ENCODE measurements around the gene TNFAIP8. TPM values are rescaled to one million over a fixed set of nuclear protein-coding genes. Genes with fewer than 3 reads are reported as not detected.
A peak's percentile ranks its signal among the peaks of the same experiment; 100 is the strongest.

TNFAIP8 gene
- total RNA-seq, 1 donor from 2014 or later: 214 TPM

DNA sequence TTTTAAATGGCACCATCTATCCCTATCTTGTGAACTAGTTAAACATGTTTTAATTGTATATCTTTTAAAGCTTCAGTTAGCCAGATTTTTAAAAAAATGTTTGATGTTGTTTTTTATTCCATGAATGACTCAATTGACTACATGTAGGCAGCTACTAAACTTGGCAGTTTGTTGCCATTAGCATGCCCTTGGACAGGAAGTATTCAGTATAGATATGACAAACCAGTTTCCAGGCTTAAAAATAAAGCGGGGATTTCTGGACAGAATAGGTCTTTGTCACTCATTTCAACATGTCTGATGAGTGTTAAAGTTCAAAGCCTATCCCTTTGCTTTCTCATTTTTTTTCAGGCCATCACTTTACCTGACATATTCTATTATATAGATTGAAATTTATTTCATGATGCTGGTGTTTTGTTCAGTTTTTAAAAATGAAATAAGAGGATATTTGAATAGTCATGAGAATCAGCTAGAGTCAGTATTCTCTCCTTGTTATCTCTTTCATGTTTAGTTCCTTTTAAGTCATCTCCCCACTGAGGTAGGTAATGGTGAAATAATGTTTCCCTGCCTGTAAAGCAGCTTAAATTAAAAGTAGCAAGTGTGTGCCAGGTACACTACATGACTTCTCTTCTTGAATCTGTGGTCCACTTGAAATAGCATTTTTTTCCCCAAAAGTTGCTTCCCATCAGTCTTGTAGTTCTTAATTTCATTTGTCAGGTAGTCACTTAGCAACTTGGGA is 11.9 kb downstream of the TNFAIP8 start:
- H3K27ac Mint-ChIP-seq: peak overlapping the region; percentile 95
- peaks cover 3% of the 10 kb centered on the region for H3K9me3 Mint-ChIP-seq
- DNase-seq (ENCODE audit: low spot score): no peak
- intact Hi-C loops (cut with micrococcal nuclease): loop anchor here (1.0 to 5.0 kb wide), 13 partner anchors 8 to 379 kb away; partner anchors contain the start of gene DTWD2
- peak overlapping the region; percentile 84 for H3K4me3 Mint-ChIP-seq
- peaks cover 70% of the 10 kb centered on the region for H3K36me3 Mint-ChIP-seq (ENCODE audit: low read depth)
- H3K4me1 Mint-ChIP-seq (ENCODE audit: low read depth): peaks cover 85% of the 10 kb centered on the region
- no peaks in the 10 kb centered on the region for H3K27me3 Mint-ChIP-seq (ENCODE audit: insufficient read depth)

DNA sequence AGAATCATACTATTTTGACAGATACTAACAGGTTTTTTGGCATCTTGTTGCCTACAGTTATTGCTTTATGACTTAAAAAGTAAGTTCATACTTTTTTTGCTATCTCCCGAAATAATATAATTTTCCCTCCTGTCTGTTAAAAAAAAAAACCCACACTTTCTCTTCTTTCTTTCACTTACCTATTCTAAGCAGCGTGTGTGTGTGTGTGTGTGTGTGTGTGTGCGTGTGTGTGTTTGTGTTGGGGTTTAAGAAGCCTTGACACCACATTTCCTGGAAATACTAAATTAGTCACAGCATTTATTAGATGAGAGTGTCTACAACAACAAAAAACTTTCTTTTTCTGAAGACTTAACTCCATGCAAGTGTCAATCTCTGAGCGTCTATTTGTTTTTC is 12.4 kb downstream of the TNFAIP8 start:
- Mint-ChIP-seq H3K27me3 (ENCODE audit: insufficient read depth) (no peaks in the 10 kb centered on the region), H3K9me3 (peaks cover 3% of the 10 kb centered on the region), H3K4me1 (ENCODE audit: low read depth) (peaks cover 84% of the 10 kb centered on the region), H3K4me3 (peak overlapping the region; percentile 84), H3K27ac (peak overlapping the region; percentile 95), H3K36me3 (ENCODE audit: low read depth) (peaks cover 68% of the 10 kb centered on the region)
- intact Hi-C loops (cut with micrococcal nuclease): loop anchor here (1.0 to 5.0 kb wide), 4 partner anchors 10 to 380 kb away; partner anchors contain the start of gene DTWD2
- DNase-seq (ENCODE audit: low spot score): no peak

DNA sequence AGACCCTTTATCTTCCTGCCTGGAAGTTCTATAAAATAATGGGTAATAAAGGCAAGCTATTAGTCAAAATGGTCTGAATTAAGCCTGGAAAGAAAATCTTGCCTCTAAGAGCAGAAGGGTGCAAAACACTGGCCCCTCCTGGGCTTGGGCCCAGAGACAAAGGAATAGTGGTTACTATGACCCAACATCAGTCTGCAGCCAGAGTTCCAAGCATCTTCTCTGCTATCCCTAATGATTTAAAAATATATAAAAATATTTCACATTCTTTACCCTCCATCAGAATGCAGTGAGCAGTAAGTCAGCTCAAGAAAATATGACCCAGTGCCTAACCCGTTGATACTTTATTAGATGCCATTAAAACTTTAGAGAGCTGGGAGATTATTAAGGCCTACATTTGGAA is 14.7 kb downstream of the TNFAIP8 start:
- intact Hi-C loops (cut with micrococcal nuclease): no loop called here
- Mint-ChIP-seq H3K27me3 (ENCODE audit: insufficient read depth) (no peaks in the 10 kb centered on the region), H3K4me1 (ENCODE audit: low read depth) (peaks cover 69% of the 10 kb centered on the region), H3K36me3 (ENCODE audit: low read depth) (peaks cover 61% of the 10 kb centered on the region), H3K9me3 (no peaks in the 10 kb centered on the region), H3K4me3 (no peak overlapping the region), H3K27ac (no peak overlapping the region)
- DNase-seq (ENCODE audit: low spot score): no peak

DNA sequence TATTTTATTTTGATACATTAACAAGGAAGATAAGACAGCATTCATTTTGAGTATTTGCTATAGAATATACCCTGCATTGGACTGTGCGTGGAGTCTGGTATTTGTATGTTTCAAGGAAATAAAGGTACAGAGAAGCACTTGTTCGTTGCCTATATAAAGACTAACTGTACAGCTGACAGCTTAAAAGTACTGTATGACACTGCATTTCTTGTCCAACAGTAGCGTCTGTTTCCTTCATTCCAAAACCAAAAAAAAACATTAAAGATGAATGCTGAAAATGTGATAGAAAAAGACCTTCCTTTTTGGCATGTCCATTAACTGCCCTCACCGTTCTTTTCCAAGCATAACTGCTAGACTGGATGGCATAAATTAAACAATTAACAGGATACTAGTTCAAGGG is 15.3 kb downstream of the TNFAIP8 start:
- intact Hi-C loops (cut with micrococcal nuclease): no loop called here
- DNase-seq (ENCODE audit: low spot score): no peak
- Mint-ChIP-seq H3K36me3 (ENCODE audit: low read depth) (peaks cover 55% of the 10 kb centered on the region), H3K27me3 (ENCODE audit: insufficient read depth) (no peaks in the 10 kb centered on the region), H3K4me1 (ENCODE audit: low read depth) (peaks cover 62% of the 10 kb centered on the region), H3K9me3 (no peaks in the 10 kb centered on the region), H3K4me3 (peak overlapping the region; percentile 6), H3K27ac (peak overlapping the region; percentile 59)

DNA sequence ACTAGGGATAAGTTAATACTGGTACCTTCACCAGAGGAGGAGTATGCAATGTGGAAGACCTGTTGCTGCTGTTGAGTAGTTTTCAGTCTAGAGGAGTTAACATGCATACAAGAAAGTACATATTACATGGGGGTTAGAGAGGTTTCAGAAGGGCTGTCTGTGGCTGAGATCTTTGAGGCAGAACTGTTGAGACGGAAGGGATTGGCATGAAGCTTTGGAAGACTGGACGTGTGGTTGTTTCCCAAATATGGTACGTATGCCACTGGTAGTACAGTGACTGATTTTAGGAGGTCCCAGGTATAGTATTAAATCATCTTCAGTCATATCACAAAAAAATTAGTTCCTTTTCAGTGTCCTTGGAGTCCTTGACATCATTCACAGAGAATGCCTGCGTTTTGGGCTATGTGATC is 17.6 kb downstream of the TNFAIP8 start:
- Mint-ChIP-seq H3K27ac (peak overlapping the region; percentile 47), H3K4me3 (no peak overlapping the region), H3K27me3 (ENCODE audit: insufficient read depth) (no peaks in the 10 kb centered on the region), H3K9me3 (no peaks in the 10 kb centered on the region), H3K4me1 (ENCODE audit: low read depth) (peaks cover 61% of the 10 kb centered on the region), H3K36me3 (ENCODE audit: low read depth) (peaks cover 54% of the 10 kb centered on the region)
- intact Hi-C loops (cut with micrococcal nuclease): loop anchor here (1.0 kb wide), 1 partner anchor 10 kb away; no protein-coding TSS in a partner anchor
- no peak for DNase-seq (ENCODE audit: low spot score)

DNA sequence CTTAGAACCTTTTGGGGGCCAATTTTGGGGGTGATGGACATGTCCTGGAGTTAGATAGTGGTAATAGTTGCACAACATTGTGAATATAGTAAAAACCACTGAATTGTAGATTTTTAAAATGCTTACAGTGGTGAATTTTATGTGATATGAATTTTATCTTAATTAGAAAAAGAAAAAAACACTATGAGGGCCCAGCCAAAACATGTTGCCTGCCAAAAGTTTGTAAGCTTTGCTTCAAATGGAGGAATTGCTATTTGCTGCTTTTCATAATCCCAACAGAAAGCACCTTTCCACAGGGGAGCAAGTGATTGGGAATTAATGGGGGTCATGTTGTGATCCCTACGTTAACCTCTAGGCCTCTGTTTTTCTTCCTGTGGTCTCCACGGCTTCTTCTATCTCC is 19.1 kb downstream of the TNFAIP8 start:
- no peak for DNase-seq (ENCODE audit: low spot score)
- H3K27ac Mint-ChIP-seq: no peak overlapping the region
- intact Hi-C loops (cut with micrococcal nuclease): no loop called here
- H3K9me3 Mint-ChIP-seq: no peaks in the 10 kb centered on the region
- no peaks in the 10 kb centered on the region for H3K27me3 Mint-ChIP-seq (ENCODE audit: insufficient read depth)
- peaks cover 50% of the 10 kb centered on the region for H3K36me3 Mint-ChIP-seq (ENCODE audit: low read depth)
- H3K4me1 Mint-ChIP-seq (ENCODE audit: low read depth): peaks cover 62% of the 10 kb centered on the region
- H3K4me3 Mint-ChIP-seq: no peak overlapping the region

DNA sequence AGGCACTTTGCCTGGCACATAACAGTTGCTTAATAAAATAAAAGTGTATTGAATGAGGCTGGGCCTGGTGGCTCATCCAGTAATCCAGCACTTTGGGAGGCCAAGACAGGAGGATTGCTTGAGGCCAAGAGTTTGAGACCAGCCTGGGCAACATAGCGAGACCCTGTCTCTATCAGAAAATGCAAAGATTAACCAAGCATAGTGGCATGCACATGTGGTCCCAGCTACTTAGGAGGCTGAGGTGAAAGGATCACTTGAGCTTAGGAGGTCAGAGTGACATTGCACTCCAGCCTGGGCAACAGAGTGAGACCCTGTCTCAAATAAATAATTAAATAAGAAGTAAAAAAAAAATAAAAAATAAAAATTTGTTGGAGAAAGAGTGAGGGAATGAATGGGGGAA is 21.2 kb downstream of the TNFAIP8 start:
- peaks cover 47% of the 10 kb centered on the region for H3K36me3 Mint-ChIP-seq (ENCODE audit: low read depth)
- intact Hi-C loops (cut with micrococcal nuclease): no loop called here
- DNase-seq (ENCODE audit: low spot score): no peak
- H3K4me3 Mint-ChIP-seq: no peak overlapping the region
- peaks cover 59% of the 10 kb centered on the region for H3K4me1 Mint-ChIP-seq (ENCODE audit: low read depth)
- H3K27me3 Mint-ChIP-seq (ENCODE audit: insufficient read depth): no peaks in the 10 kb centered on the region
- no peaks in the 10 kb centered on the region for H3K9me3 Mint-ChIP-seq
- H3K27ac Mint-ChIP-seq: no peak overlapping the region

DNA sequence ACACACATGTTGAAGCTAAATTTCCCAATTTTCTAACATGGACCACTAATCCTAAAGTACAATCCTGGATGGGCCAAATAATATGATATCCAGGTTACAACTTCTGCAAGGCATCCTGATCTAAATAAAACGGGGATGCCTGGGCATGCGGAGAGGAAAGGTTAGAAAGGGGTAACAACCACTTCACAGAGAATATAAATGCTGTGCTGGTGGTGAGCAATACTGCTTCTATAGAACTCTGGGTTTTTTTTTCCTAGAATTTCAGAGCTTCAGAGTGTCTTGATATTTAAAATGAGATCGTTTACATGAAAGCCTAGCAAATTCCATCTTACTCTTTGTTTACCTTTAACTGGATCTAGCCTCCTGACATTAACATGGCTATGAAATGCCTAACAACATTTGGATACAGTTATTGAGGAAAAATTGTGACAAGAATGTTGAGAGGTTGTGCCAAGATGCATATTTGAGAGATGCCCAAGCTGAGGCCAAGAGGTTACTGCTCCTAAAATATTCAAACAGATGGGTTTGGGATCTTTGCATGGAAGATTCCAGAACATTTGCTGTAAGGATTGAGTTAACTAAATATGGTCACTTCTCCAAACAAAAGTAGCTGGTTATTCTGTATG is 22.4 kb downstream of the TNFAIP8 start:
- Mint-ChIP-seq H3K4me3 (peak overlapping the region; percentile 7), H3K27ac (peak overlapping the region; percentile 42)

DNA sequence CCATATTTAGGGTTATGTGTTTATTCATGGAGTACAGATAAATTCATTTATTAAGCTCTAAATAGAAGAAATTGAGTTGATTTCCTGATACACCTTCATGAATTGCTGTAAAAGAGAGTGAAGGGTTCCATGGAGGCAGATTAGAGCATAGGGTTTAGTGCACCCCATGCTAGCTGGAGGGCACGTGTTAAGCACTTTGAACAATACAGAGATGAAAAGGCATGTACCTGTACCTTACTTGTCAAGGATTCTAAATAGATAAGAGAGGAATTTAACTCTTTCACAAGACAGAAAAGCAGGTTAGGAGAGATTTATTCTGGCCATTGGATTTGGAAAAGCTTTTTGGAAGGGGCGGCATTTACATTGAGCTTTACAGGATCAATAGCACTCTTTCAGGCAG is 23.3 kb downstream of the TNFAIP8 start:
- intact Hi-C loops (cut with micrococcal nuclease): no loop called here
- H3K9me3 Mint-ChIP-seq: no peaks in the 10 kb centered on the region
- H3K4me1 Mint-ChIP-seq (ENCODE audit: low read depth): peaks cover 67% of the 10 kb centered on the region
- H3K4me3 Mint-ChIP-seq: no peak overlapping the region
- no peak overlapping the region for H3K27ac Mint-ChIP-seq
- peaks cover 49% of the 10 kb centered on the region for H3K36me3 Mint-ChIP-seq (ENCODE audit: low read depth)
- DNase-seq (ENCODE audit: low spot score): no peak
- no peaks in the 10 kb centered on the region for H3K27me3 Mint-ChIP-seq (ENCODE audit: insufficient read depth)

More for the DNA sequence above, 22.4 kb downstream of the TNFAIP8 start:
- Mint-ChIP-seq H3K9me3 (no peaks in the 10 kb centered on the region), H3K4me1 (ENCODE audit: low read depth) (peaks cover 64% of the 10 kb centered on the region), H3K36me3 (ENCODE audit: low read depth) (peaks cover 49% of the 10 kb centered on the region), H3K27me3 (ENCODE audit: insufficient read depth) (no peaks in the 10 kb centered on the region)
- intact Hi-C loops (cut with micrococcal nuclease): loop anchor here (1.0 kb wide), 1 partner anchor 10 kb away; no protein-coding TSS in a partner anchor
- DNase-seq (ENCODE audit: low spot score): no peak

DNA sequence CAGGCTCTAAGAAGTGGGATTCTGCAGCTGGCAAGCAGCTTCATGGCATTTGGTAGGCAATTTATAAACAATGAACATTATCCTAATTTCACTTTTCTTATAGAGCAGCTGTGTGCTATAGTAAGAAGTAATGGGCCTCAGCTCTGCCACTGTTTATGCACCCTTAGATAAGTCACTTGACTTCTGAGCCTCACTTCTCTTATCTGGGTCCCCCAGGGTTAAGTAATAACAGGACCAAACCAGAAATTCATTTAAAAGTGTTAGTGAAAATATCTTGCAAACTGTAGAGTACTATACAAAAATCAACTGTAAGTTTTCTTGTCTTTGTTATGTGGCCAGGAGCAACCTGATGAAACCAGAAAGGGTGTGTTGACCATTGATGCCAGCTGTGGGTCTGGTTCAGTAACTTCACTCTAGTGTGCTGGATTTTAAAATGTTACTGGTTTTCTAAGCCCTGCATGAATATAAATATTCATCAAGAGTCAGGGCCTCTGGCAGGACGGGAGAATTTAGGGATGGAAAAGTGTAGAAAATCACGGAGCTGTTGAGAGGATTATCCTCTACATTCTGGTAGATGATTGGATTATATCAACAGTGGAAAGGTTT is 24.2 kb downstream of the TNFAIP8 start:
- no peak for DNase-seq (ENCODE audit: low spot score)
- H3K27me3 Mint-ChIP-seq (ENCODE audit: insufficient read depth): no peaks in the 10 kb centered on the region
- H3K4me1 Mint-ChIP-seq (ENCODE audit: low read depth): peaks cover 75% of the 10 kb centered on the region
- intact Hi-C loops (cut with micrococcal nuclease): no loop called here
- peaks cover 44% of the 10 kb centered on the region for H3K36me3 Mint-ChIP-seq (ENCODE audit: low read depth)
- no peaks in the 10 kb centered on the region for H3K9me3 Mint-ChIP-seq
- peak overlapping the region; percentile 72 for H3K27ac Mint-ChIP-seq
- H3K4me3 Mint-ChIP-seq: no peak overlapping the region

DNA sequence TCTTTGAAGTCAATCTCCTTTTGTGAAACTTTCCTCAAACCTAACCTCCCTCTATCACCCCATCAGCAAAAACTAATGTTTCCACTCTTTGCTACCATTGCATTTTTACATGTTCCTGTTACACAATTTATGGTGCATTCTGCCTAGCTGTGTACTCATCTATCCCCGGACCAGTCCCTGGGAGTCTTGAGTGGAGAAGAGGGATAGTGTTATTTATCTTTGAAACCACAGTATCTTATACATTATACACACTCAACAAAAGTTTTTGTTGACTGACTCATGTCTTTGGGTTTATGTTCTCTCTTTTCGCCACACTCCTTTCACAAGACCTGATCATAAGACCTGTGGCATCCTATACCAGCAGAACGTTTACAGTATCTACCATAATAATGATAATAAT is 26.4 kb downstream of the TNFAIP8 start:
- Mint-ChIP-seq H3K4me1 (ENCODE audit: low read depth) (peaks cover 87% of the 10 kb centered on the region), H3K4me3 (peak overlapping the region; percentile 46), H3K36me3 (ENCODE audit: low read depth) (peaks cover 42% of the 10 kb centered on the region), H3K9me3 (no peaks in the 10 kb centered on the region), H3K27ac (peak overlapping the region; percentile 76), H3K27me3 (ENCODE audit: insufficient read depth) (no peaks in the 10 kb centered on the region)
- intact Hi-C loops (cut with micrococcal nuclease): loop anchor here (1.0 to 2.0 kb wide), 2 partner anchors 8 to 15 kb away; no protein-coding TSS in a partner anchor
- DNase-seq (ENCODE audit: low spot score): no peak

DNA sequence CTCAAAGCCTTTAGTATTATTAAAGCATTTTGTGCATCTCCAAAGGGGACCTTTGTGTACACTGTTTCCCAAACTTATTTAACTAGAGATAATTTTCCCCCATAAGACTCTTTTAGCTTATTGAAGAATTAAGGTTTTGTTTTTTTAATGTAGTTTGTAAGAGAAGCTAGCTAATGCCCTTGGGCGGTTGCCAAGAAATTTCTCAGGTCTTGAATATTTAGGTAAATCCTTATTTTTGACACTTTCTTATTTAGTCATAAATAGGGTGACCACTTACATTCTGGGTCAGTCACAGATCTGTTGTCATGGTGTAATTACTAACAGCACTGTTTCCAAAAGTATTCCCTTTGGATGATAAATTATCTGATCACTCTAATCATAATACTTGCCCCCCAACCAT is 27.2 kb downstream of the TNFAIP8 start:
- H3K27me3 Mint-ChIP-seq (ENCODE audit: insufficient read depth): no peaks in the 10 kb centered on the region
- peaks cover 40% of the 10 kb centered on the region for H3K36me3 Mint-ChIP-seq (ENCODE audit: low read depth)
- peaks cover 86% of the 10 kb centered on the region for H3K4me1 Mint-ChIP-seq (ENCODE audit: low read depth)
- intact Hi-C loops (cut with micrococcal nuclease): loop anchor here (1.0 to 2.0 kb wide), 2 partner anchors 10 to 14 kb away; no protein-coding TSS in a partner anchor
- no peaks in the 10 kb centered on the region for H3K9me3 Mint-ChIP-seq
- no peak for DNase-seq (ENCODE audit: low spot score)
- peak overlapping the region; percentile 9 for H3K27ac Mint-ChIP-seq
- no peak overlapping the region for H3K4me3 Mint-ChIP-seq

DNA sequence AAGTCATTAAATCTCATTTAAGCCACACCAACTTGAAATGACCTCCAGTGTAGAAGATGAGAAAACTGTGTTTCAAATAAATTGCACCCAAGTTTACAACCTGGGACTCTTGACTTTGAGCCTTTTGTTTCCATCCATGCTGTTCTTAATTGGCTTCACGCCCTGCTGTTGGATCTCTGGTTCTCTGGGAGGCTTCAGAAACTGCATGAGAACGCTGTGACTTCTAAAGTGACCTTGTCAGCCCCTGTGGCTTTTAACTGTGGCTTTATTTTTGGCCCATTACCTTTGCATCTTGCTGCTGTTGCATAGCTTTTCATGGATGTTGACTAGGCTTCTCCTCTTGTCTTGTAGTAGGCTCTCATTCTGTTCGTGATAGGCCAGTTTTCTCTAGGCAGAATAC is 29.3 kb downstream of the TNFAIP8 start:
- DNase-seq (ENCODE audit: low spot score): no peak
- no peak overlapping the region for H3K4me3 Mint-ChIP-seq
- H3K4me1 Mint-ChIP-seq (ENCODE audit: low read depth): peaks cover 86% of the 10 kb centered on the region
- peaks cover 43% of the 10 kb centered on the region for H3K36me3 Mint-ChIP-seq (ENCODE audit: low read depth)
- H3K27ac Mint-ChIP-seq: peak overlapping the region; percentile 47
- H3K9me3 Mint-ChIP-seq: no peaks in the 10 kb centered on the region
- intact Hi-C loops (cut with micrococcal nuclease): no loop called here
- H3K27me3 Mint-ChIP-seq (ENCODE audit: insufficient read depth): no peaks in the 10 kb centered on the region

Data from activated T-helper 1 cell treated with anti-CD3 and anti-CD28 coated beads, Interleukin-12 subunit alpha, Interleukin-12 subunit beta, Interleukin-2, Interleukin-4 antibody, amounts not matched to agents 30 ng/mL and 10 ng/mL and 1 ng/mL, durations not matched to agents 14 hours and 24 hours and 36 hours (primary cell).